ENCODE measurements around the gene RUNX1. TPM values are rescaled to one million over a fixed set of nuclear protein-coding genes. Genes with fewer than 3 reads are reported as not detected.
A peak's percentile ranks its signal among the peaks of the same experiment; 100 is the strongest.

Gene RUNX1
- total and polyA plus RNA-seq, 3 experiments from 2014 or later: 22.0 to 41.5 (median 40.3) TPM

GRCh38 chr21:34754690-34755647 is 294.1 kb downstream of the RUNX1 start:
- DNase-seq: no peak
- Mint-ChIP-seq H3K4me1 (no peaks in the 10 kb centered on the region), H3K27ac (no peak overlapping the region), H3K36me3 (no peaks in the 10 kb centered on the region), H3K4me3 (no peak overlapping the region), H3K9me3 (no peaks in the 10 kb centered on the region), H3K27me3 (peaks cover 2 to 38% of the 10 kb centered on the region in 2 donors)
- Histone ChIP-seq H3K36me3 (ENCODE audit: insufficient read depth, low read length) (no peaks in the 10 kb centered on the region), H3K9me3 (ENCODE audit: low read length) (no peaks in the 10 kb centered on the region), H3K4me1 (ENCODE audit: insufficient read depth, low read length) (no peaks in the 10 kb centered on the region), H3K4me3 (ENCODE audit: low read length) (no peak overlapping the region), H3K27me3 (ENCODE audit: insufficient read depth, low read length, poor library complexity, severe bottlenecking) (no peaks in the 10 kb centered on the region), H3K27ac (ENCODE audit: low read depth, low read length) (no peak overlapping the region)
- ChIA-PET POLR2A (no interaction called here), CTCF (interaction anchor here (0.9 kb wide), 1 partner anchor 9 kb away, joined by 4 read pairs; no protein-coding TSS in a partner anchor)

- H3K27ac ChIP-seq (ENCODE audit: low read depth, low read length): no peak overlapping the region
- no peaks in the 10 kb centered on the region for H3K27me3 ChIP-seq (ENCODE audit: insufficient read depth, low read length, poor library complexity, severe bottlenecking)
- Mint-ChIP-seq H3K27ac (no peak overlapping the region), H3K4me3 (no peak overlapping the region), H3K36me3 (no peaks in the 10 kb centered on the region), H3K9me3 (no peaks in the 10 kb centered on the region), H3K4me1 (peaks cover 3 to 5% (median 4%) of the 10 kb centered on the region in 3 donors), H3K27me3 (peaks cover 2 to 37% of the 10 kb centered on the region in 2 donors)
- POLR2A ChIA-PET: no interaction called here
- no peak for DNase-seq
- no peaks in the 10 kb centered on the region for H3K36me3 ChIP-seq (ENCODE audit: insufficient read depth, low read length)
- H3K4me3 ChIP-seq (ENCODE audit: low read length): no peak overlapping the region
- no peaks in the 10 kb centered on the region for H3K4me1 ChIP-seq (ENCODE audit: insufficient read depth, low read length)
- CTCF ChIA-PET: no interaction called here
- no peaks in the 10 kb centered on the region for H3K9me3 ChIP-seq (ENCODE audit: low read length)
These were observed 300.2 kb downstream of the RUNX1 start for GRCh38 chr21:34748862-34749261.

- no peaks in the 10 kb centered on the region for H3K4me1 ChIP-seq (ENCODE audit: insufficient read depth, low read length)
- no peaks in the 10 kb centered on the region for H3K27me3 ChIP-seq (ENCODE audit: insufficient read depth, low read length, poor library complexity, severe bottlenecking)
- no peak overlapping the region for H3K27ac ChIP-seq (ENCODE audit: low read depth, low read length)
- Mint-ChIP-seq H3K36me3 (no peaks in the 10 kb centered on the region), H3K9me3 (no peaks in the 10 kb centered on the region), H3K4me1 (peaks cover 3 to 5% (median 4%) of the 10 kb centered on the region in 3 donors), H3K27ac (peak overlapping the region in 2 of 8 donors; percentile 2 to 68), H3K4me3 (peak overlapping the region in 6 of 7 donors; percentile 11 to 70 (median 59)), H3K27me3 (peaks cover 4 to 24% of the 10 kb centered on the region in 2 donors)
- no peaks in the 10 kb centered on the region for H3K36me3 ChIP-seq (ENCODE audit: insufficient read depth, low read length)
- ChIA-PET CTCF (interaction anchor here (0.6 to 3.1 kb wide), 17 partner anchors 10 to 1283 kb away, joined by 3 to 30 read pairs (median 4); no protein-coding TSS in a partner anchor), POLR2A (no interaction called here)
- DNase-seq: peak; percentile 6 to 57 (median 32)
- no peak overlapping the region for H3K4me3 ChIP-seq (ENCODE audit: low read length)
- H3K9me3 ChIP-seq (ENCODE audit: low read length): no peaks in the 10 kb centered on the region
These were observed 303.4 kb downstream of the RUNX1 start for GRCh38 chr21:34745557-34746255.

GRCh38 chr21:34744801-34745200 is 304.3 kb downstream of the RUNX1 start:
- Histone ChIP-seq H3K9me3 (ENCODE audit: low read length) (no peaks in the 10 kb centered on the region), H3K27ac (ENCODE audit: low read depth, low read length) (no peak overlapping the region), H3K4me3 (ENCODE audit: low read length) (no peak overlapping the region), H3K4me1 (ENCODE audit: insufficient read depth, low read length) (no peaks in the 10 kb centered on the region), H3K36me3 (ENCODE audit: insufficient read depth, low read length) (no peaks in the 10 kb centered on the region), H3K27me3 (ENCODE audit: insufficient read depth, low read length, poor library complexity, severe bottlenecking) (no peaks in the 10 kb centered on the region)
- H3K27ac Mint-ChIP-seq: no peak overlapping the region
- POLR2A ChIA-PET: no interaction called here
- peaks cover 7 to 17% of the 10 kb centered on the region in 2 donors for H3K27me3 Mint-ChIP-seq
- H3K9me3 Mint-ChIP-seq: no peaks in the 10 kb centered on the region
- CTCF ChIA-PET: interaction anchor here (1.2 to 3.1 kb wide), 7 partner anchors 20 to 1284 kb away, joined by 4 to 30 read pairs (median 8); no protein-coding TSS in a partner anchor
- H3K4me1 Mint-ChIP-seq: peaks cover 3 to 5% (median 4%) of the 10 kb centered on the region in 3 donors
- no peak for DNase-seq
- no peaks in the 10 kb centered on the region for H3K36me3 Mint-ChIP-seq
- H3K4me3 Mint-ChIP-seq: no peak overlapping the region

GRCh38 chr21:34743831-34744230 is 305.3 kb downstream of the RUNX1 start:
- CTCF ChIA-PET: interaction anchor here (1.2 to 2.7 kb wide), 3 partner anchors 657 to 1285 kb away, joined by 5 to 15 read pairs (median 7); no protein-coding TSS in a partner anchor
- peak overlapping the region in 1 of 8 donors; percentile 43 for H3K27ac Mint-ChIP-seq
- H3K9me3 Mint-ChIP-seq: no peaks in the 10 kb centered on the region
- no peak for DNase-seq
- H3K36me3 Mint-ChIP-seq: no peaks in the 10 kb centered on the region
- H3K4me1 Mint-ChIP-seq: peaks cover 3 to 5% (median 4%) of the 10 kb centered on the region in 3 donors
- Histone ChIP-seq H3K9me3 (ENCODE audit: low read length) (no peaks in the 10 kb centered on the region), H3K27ac (ENCODE audit: low read depth, low read length) (no peak overlapping the region), H3K36me3 (ENCODE audit: insufficient read depth, low read length) (no peaks in the 10 kb centered on the region), H3K4me3 (ENCODE audit: low read length) (no peak overlapping the region), H3K4me1 (ENCODE audit: insufficient read depth, low read length) (no peaks in the 10 kb centered on the region), H3K27me3 (ENCODE audit: insufficient read depth, low read length, poor library complexity, severe bottlenecking) (no peaks in the 10 kb centered on the region)
- POLR2A ChIA-PET: no interaction called here
- no peak overlapping the region for H3K4me3 Mint-ChIP-seq
- H3K27me3 Mint-ChIP-seq: peaks cover 7 to 16% of the 10 kb centered on the region in 2 donors

- Histone ChIP-seq H3K36me3 (ENCODE audit: insufficient read depth, low read length) (no peaks in the 10 kb centered on the region), H3K9me3 (ENCODE audit: low read length) (no peaks in the 10 kb centered on the region), H3K4me1 (ENCODE audit: insufficient read depth, low read length) (no peaks in the 10 kb centered on the region), H3K4me3 (ENCODE audit: low read length) (no peak overlapping the region), H3K27ac (ENCODE audit: low read depth, low read length) (no peak overlapping the region), H3K27me3 (ENCODE audit: insufficient read depth, low read length, poor library complexity, severe bottlenecking) (no peaks in the 10 kb centered on the region)
- POLR2A ChIA-PET: no interaction called here
- H3K4me1 Mint-ChIP-seq: peaks cover 3 to 5% (median 4%) of the 10 kb centered on the region in 3 donors
- CTCF ChIA-PET: interaction anchor here (1.2 to 1.4 kb wide), 2 partner anchors 657 to 1097 kb away, joined by 5 to 7 read pairs; no protein-coding TSS in a partner anchor
- H3K27ac Mint-ChIP-seq: no peak overlapping the region
- no peaks in the 10 kb centered on the region for H3K9me3 Mint-ChIP-seq
- H3K27me3 Mint-ChIP-seq: peaks cover 7 to 17% of the 10 kb centered on the region in 2 donors
- no peaks in the 10 kb centered on the region for H3K36me3 Mint-ChIP-seq
- no peak for DNase-seq
- no peak overlapping the region for H3K4me3 Mint-ChIP-seq
These were observed 305.8 kb downstream of the RUNX1 start for GRCh38 chr21:34743285-34743684.

- Mint-ChIP-seq H3K9me3 (no peaks in the 10 kb centered on the region), H3K4me3 (no peak overlapping the region), H3K27ac (no peak overlapping the region), H3K4me1 (no peaks in the 10 kb centered on the region), H3K36me3 (no peaks in the 10 kb centered on the region), H3K27me3 (peaks cover 12 to 24% of the 10 kb centered on the region in 2 donors)
- ChIA-PET POLR2A (no interaction called here), CTCF (no interaction called here)
- H3K4me3 ChIP-seq (ENCODE audit: low read length): no peak overlapping the region
- no peaks in the 10 kb centered on the region for H3K9me3 ChIP-seq (ENCODE audit: low read length)
- no peaks in the 10 kb centered on the region for H3K27me3 ChIP-seq (ENCODE audit: insufficient read depth, low read length, poor library complexity, severe bottlenecking)
- no peak overlapping the region for H3K27ac ChIP-seq (ENCODE audit: low read depth, low read length)
- no peak for DNase-seq
- H3K36me3 ChIP-seq (ENCODE audit: insufficient read depth, low read length): no peaks in the 10 kb centered on the region
- no peaks in the 10 kb centered on the region for H3K4me1 ChIP-seq (ENCODE audit: insufficient read depth, low read length)
These were observed 308.9 kb downstream of the RUNX1 start for GRCh38 chr21:34740198-34740597.
